Keratinocyte (primary cell): ENCODE data around the gene CDX1. TPM values are rescaled to one million over a fixed set of nuclear protein-coding genes. Genes with fewer than 3 reads are reported as not detected.

Experiments
- DNase-seq: peaks from one replicate; pipeline ENCODE4 v3.0.0-alpha.2; 2011; ENCODE audit warnings: low read depth, missing footprints, low spot score
- FAIRE-seq: peaks from 2 replicates; lab custom pipeline; 2011; peaks lifted over from hg19 to GRCh38; lab: Jason Lieb, UNC
- H2AFZ ChIP-seq: 2 replicates; pipeline ENCODE4 v1.6.0; 2012; ENCODE audit warnings: low read length, control low read depth, inconsistent platforms; ENCODE audit not compliant: control insufficient read depth
- H3K27ac ChIP-seq: 2 replicates; pipeline ENCODE4 v1.5.1; 2011; ENCODE audit warnings: low read length; ENCODE audit not compliant: control insufficient read depth, insufficient read depth
- H3K27me3 ChIP-seq: 3 replicates; pipeline ENCODE4 v1.6.0; 2011; ENCODE audit warnings: low read length; ENCODE audit not compliant: control insufficient read depth, insufficient read depth; ENCODE audit errors: extremely low read depth
- H3K36me3 ChIP-seq, 2 experiments: 2 replicates in 1 of 2; 3 replicates in 1 of 2; pipeline ENCODE4 v1.5.1; 2011; ENCODE audit warnings: low read length in 2 of 2, mild to moderate bottlenecking in 1 of 2; ENCODE audit not compliant: control insufficient read depth in 2 of 2, insufficient read depth in 2 of 2; ENCODE audit errors: extremely low read depth in 1 of 2
- H3K4me1 ChIP-seq: 3 replicates; pipeline ENCODE4 v1.5.1; 2011; ENCODE audit warnings: low read length; ENCODE audit not compliant: control insufficient read depth, insufficient read depth; ENCODE audit errors: extremely low read depth
- H3K4me2 ChIP-seq: 3 replicates; pipeline ENCODE4 v1.6.0; 2011; ENCODE audit warnings: low read depth, low read length; ENCODE audit not compliant: control insufficient read depth, insufficient read depth; ENCODE audit errors: extremely low read depth
- H3K4me3 ChIP-seq, 3 experiments: fragments of 200-600 bp in 1 of 3; sonication (generic) in 1 of 3; 2 replicates in 2 of 3; 3 replicates in 1 of 3; pipeline ENCODE4 v1.5.1; 2011 to 2016; ENCODE audit warnings: low read length in 3 of 3, mild to moderate bottlenecking in 3 of 3, control low read depth in 2 of 3, inconsistent platforms in 1 of 3, low read depth in 1 of 3, mixed read lengths in 1 of 3, mixed run types in 1 of 3, moderate library complexity in 1 of 3; ENCODE audit not compliant: control insufficient read depth in 2 of 3, insufficient read depth in 2 of 3; ENCODE audit errors: extremely low read depth in 1 of 3
- H3K79me2 ChIP-seq: 2 replicates; pipeline ENCODE4 v1.6.0; 2012; ENCODE audit warnings: low read length; ENCODE audit not compliant: control insufficient read depth, insufficient read depth
- H3K9ac ChIP-seq: 3 replicates; pipeline ENCODE4 v1.6.0; 2011; ENCODE audit warnings: low read length; ENCODE audit not compliant: control insufficient read depth, insufficient read depth; ENCODE audit errors: extremely low read depth
- H3K9me1 ChIP-seq: 3 replicates; pipeline ENCODE4 v1.6.0; 2011; ENCODE audit warnings: low read length; ENCODE audit not compliant: control insufficient read depth, insufficient read depth; ENCODE audit errors: extremely low read depth
- H3K9me3 ChIP-seq: 2 replicates; pipeline ENCODE4 v1.5.1; 2012; ENCODE audit warnings: low read depth, low read length; ENCODE audit not compliant: control insufficient read depth
- H4K20me1 ChIP-seq: 3 replicates; pipeline ENCODE4 v1.6.0; 2011; ENCODE audit warnings: low read length; ENCODE audit not compliant: control insufficient read depth, insufficient read depth; ENCODE audit errors: extremely low read depth
- CTCF ChIP-seq, 3 experiments: IDR thresholded peaks in 1 of 3; conservative IDR thresholded peaks in 1 of 3; optimal IDR thresholded peaks in 1 of 3; 2 replicates in 2 of 3; 3 replicates in 1 of 3; pipeline versions ENCODE3 to v1.5.1; 2011; ENCODE audit warnings: low read length in 3 of 3, mild to moderate bottlenecking in 3 of 3, moderate library complexity in 2 of 3, control low read depth in 1 of 3, inconsistent platforms in 1 of 3; ENCODE audit not compliant: insufficient read depth in 2 of 3; ENCODE audit errors: extremely low read depth in 1 of 3
- EZH2 ChIP-seq: IDR thresholded peaks from one replicate; pipeline ENCODE4 v1.6.1; 2012; ENCODE audit warnings: inconsistent platforms, mild to moderate bottlenecking, low read length, moderate library complexity
- dilution Hi-C: fragments of 300-500 bp; cut with MboI; formaldehyde crosslinking; loops from one replicate; pipeline ENCODE4 v1.7.0; 2020; ENCODE audit warnings: low sequenced_read_pairs; ENCODE audit not compliant: extremely low pct_ligation_motif_present
- polyA plus RNA-seq, 5 experiments: library from polyadenylated mRNA; depleted of rRNA in 3 of 5; stranded (reverse) in 3 of 5; stranded (forward) in 1 of 5; unstranded in 1 of 5; fragments of >200 nt; gene quantifications; 1 replicate in 1 of 5; 2 replicates in 3 of 5; 3 replicates in 1 of 5; pipeline versions ENCODE4 v1.2.1 to v1.2.3, GENCODE V29; 2011 to 2012; ENCODE audit warnings: missing spikeins in 2 of 5, low read depth in 1 of 5, low replicate concordance in 1 of 5

Gene CDX1
- polyA plus RNA-seq, 1 donor (not counting 4 experiments of a cell fraction or from before 2014, with no cell fraction given): not detected

- FAIRE-seq (no peak), DNase-seq (no peak)
- Histone ChIP-seq H3K9ac (no peak overlapping the region), H3K36me3 (no peaks in the 10 kb centered on the region), H3K79me2 (no peaks in the 10 kb centered on the region), H4K20me1 (no peaks in the 10 kb centered on the region), H2AFZ (no peak overlapping the region), H3K9me1 (no peaks in the 10 kb centered on the region), H3K9me3 (no peaks in the 10 kb centered on the region), H3K27ac (no peak overlapping the region), H3K4me3 (no peak overlapping the region), H3K27me3 (no peaks in the 10 kb centered on the region), H3K4me1 (peaks cover 17% of the 10 kb centered on the region), H3K4me2 (no peak overlapping the region)
- TF ChIP-seq EZH2: no peak
- no peak for TF ChIP-seq CTCF (optimal IDR thresholded peaks at IDR 0.05 in 1 of 3, IDR thresholded peaks at IDR 0.05 in 1 of 3, conservative IDR thresholded peaks at IDR 0.05 in 1 of 3; ENCODE audit: extremely low read depth in 1 of 3, insufficient read depth in 2 of 3, low read length in 3 of 3)
- dilution Hi-C loops: no loop called here
Measured at GRCh38 chr5:150206098-150206778, 39.7 kb downstream of the CDX1 start.

- Histone ChIP-seq H3K36me3 (no peaks in the 10 kb centered on the region), H3K4me3 (no peak overlapping the region), H3K4me2 (no peak overlapping the region), H3K9me1 (no peaks in the 10 kb centered on the region), H3K4me1 (peaks cover 17% of the 10 kb centered on the region), H3K27me3 (no peaks in the 10 kb centered on the region), H3K9ac (no peak overlapping the region), H3K27ac (no peak overlapping the region), H4K20me1 (no peaks in the 10 kb centered on the region), H2AFZ (no peak overlapping the region), H3K79me2 (no peaks in the 10 kb centered on the region), H3K9me3 (no peaks in the 10 kb centered on the region)
- FAIRE-seq: no peak
- dilution Hi-C loops: no loop called here
- DNase-seq: no peak
- no peak for TF ChIP-seq CTCF (optimal IDR thresholded peaks at IDR 0.05 in 1 of 3, IDR thresholded peaks at IDR 0.05 in 1 of 3, conservative IDR thresholded peaks at IDR 0.05 in 1 of 3; ENCODE audit: extremely low read depth in 1 of 3, insufficient read depth in 2 of 3, low read length in 3 of 3)
- no peak for TF ChIP-seq EZH2
Measured at GRCh38 chr5:150206779-150207115, 40.2 kb downstream of the CDX1 start.
